HL-60/S4 treated with retinoic acid at 250 ng/mL for 4 days and 3 days (cell line): ENCODE measurements around the gene PANK2.
"Not testable (repeated sequence)": the region's sequence is repeated elsewhere in the genome, so short reads cannot be mapped to it uniquely, and the experiment has no call there.

Source experiments
- in situ Hi-C: fragments of 300-500 bp; cut with MboI; formaldehyde crosslinking; loops from 2 replicates; pipeline ENCODE4 v1.7.0; 2022; ENCODE audit warnings: low sequenced_read_pairs

Gene PANK2

GRCh38 chr20:3900187-3900604, 11.0 kb downstream of the PANK2 start:
- in situ Hi-C loops = no loop called here

- in situ Hi-C loops = no loop called here
These were observed 12.0 kb downstream of the PANK2 start for GRCh38 chr20:3901028-3901705.

GRCh38 chr20:3901706-3902440, 12.7 kb downstream of the PANK2 start:
- in situ Hi-C loops = no loop called here

- in situ Hi-C loops = no loop called here
These were observed 13.3 kb downstream of the PANK2 start for GRCh38 chr20:3902446-3902845.

- in situ Hi-C loops = no loop called here
These were observed 15.0 kb downstream of the PANK2 start for GRCh38 chr20:3904224-3904623.

GRCh38 chr20:3904857-3905256, 15.7 kb downstream of the PANK2 start:
- in situ Hi-C loops = no loop called here

- in situ Hi-C loops = not testable (repeated sequence)
These were observed 17.8 kb downstream of the PANK2 start for GRCh38 chr20:3906744-3907721.

- in situ Hi-C loops = no loop called here
These were observed 19.5 kb downstream of the PANK2 start for GRCh38 chr20:3908667-3909066.

GRCh38 chr20:3909952-3910366, 20.8 kb downstream of the PANK2 start:
- in situ Hi-C loops = no loop called here

GRCh38 chr20:3910853-3911252, 21.7 kb downstream of the PANK2 start:
- in situ Hi-C loops = no loop called here

GRCh38 chr20:3911956-3912355, 22.8 kb downstream of the PANK2 start:
- in situ Hi-C loops = no loop called here

GRCh38 chr20:3914446-3914845, 25.3 kb downstream of the PANK2 start:
- in situ Hi-C loops = no loop called here

GRCh38 chr20:3915691-3916090, 26.5 kb downstream of the PANK2 start:
- in situ Hi-C loops = no loop called here

- in situ Hi-C loops = no loop called here
These were observed 27.2 kb downstream of the PANK2 start for GRCh38 chr20:3916364-3916763.

GRCh38 chr20:3919352-3919751, 30.2 kb downstream of the PANK2 start:
- in situ Hi-C loops = no loop called here

GRCh38 chr20:3922223-3922982, 33.2 kb downstream of the PANK2 start:
- in situ Hi-C loops = no loop called here

- in situ Hi-C loops = no loop called here
These were observed 33.8 kb downstream of the PANK2 start for GRCh38 chr20:3922983-3923339.

- in situ Hi-C loops = no loop called here
These were observed 34.6 kb downstream of the PANK2 start for GRCh38 chr20:3923818-3924217.

- in situ Hi-C loops = no loop called here
These were observed 35.3 kb downstream of the PANK2 start for GRCh38 chr20:3924304-3925112.
